ENCODE results near the gene ATP5F1E.

DNA sequence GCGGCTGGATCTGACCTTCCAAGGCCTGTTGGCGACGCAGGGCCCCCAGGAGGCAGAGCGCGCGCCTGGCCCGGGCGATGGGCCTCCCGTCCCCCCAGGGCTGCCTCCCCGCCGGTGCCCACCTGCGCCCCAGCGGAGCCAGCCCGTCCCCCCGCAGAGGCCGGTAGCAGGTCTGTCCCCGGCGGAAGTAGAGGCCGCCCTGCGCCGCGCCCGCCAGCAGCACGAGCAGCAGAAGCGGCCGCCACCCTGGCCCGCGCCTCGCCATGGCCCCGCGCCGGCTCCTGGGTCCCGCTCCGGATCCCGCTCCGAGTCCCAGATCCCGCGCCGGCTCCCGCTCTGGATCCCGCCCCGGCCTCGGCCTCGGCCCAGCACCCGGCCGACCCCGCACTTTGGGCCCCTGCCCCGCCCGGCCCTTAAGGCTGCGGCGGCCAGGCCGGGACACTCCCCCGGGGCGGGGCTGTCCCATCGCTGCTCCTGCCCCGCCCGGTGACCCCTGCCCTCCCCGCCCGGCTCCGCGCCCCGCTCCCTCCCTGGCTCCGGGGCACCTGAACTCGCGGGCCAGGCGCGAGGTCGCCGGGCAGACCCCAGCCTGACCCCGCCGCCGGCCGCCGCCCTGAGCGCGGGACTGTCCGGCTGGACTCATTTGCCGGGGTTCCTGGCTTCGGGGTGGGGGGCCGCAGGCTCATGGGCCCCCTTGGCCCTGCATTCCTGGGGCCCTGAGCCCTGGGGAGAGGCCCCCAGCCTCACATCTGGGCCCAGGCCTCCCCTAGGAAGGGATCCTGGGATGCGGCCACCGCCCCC is 25.1 kb downstream of the ATP5F1E start, which contains the start of gene CTSZ:
- TF ChIP-seq FOXA1 (IDR thresholded peaks at IDR 0.05), result no peak
- TF ChIP-seq, protein P1, sequence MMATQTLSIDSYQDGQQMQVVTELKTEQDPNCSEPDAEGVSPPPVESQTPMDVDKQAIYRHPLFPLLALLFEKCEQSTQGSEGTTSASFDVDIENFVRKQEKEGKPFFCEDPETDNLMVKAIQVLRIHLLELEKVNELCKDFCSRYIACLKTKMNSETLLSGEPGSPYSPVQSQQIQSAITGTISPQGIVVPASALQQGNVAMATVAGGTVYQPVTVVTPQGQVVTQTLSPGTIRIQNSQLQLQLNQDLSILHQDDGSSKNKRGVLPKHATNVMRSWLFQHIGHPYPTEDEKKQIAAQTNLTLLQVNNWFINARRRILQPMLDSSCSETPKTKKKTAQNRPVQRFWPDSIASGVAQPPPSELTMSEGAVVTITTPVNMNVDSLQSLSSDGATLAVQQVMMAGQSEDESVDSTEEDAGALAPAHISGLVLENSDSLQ (IDR thresholded peaks at IDR 0.05), result no peak
- no peak for TF ChIP-seq SUZ12 (IDR thresholded peaks at IDR 0.05)
- no peak for TF ChIP-seq FOXM1 (IDR thresholded peaks at IDR 0.05; ENCODE audit: borderline replicate concordance)
- TF ChIP-seq CTBP1 (IDR thresholded peaks at IDR 0.05; ENCODE audit: borderline replicate concordance), result no peak
- TF ChIP-seq TARDBP (IDR thresholded peaks at IDR 0.05), result no peak
- no peak for TF ChIP-seq NFRKB (IDR thresholded peaks at IDR 0.05)
- TF ChIP-seq SP1 (IDR thresholded peaks at IDR 0.05), result no peak
- no peak for TF ChIP-seq ZNF384 (IDR thresholded peaks at IDR 0.05)
- no peak for TF ChIP-seq FOXK2 (IDR thresholded peaks at IDR 0.05)

Measured in HEK293T (cell line).